RKO (cell line): Measurements from ENCODE around the gene UACA.
"Not testable (repeated sequence)": the region's sequence is repeated elsewhere in the genome, so short reads cannot be mapped to it uniquely, and the experiment has no call there.

Source experiments
- DNase-seq: peaks from one replicate; pipeline ENCODE4 v3.0.0-alpha.2; 2016; ENCODE audit warnings: low spot score

Gene UACA, protein sequence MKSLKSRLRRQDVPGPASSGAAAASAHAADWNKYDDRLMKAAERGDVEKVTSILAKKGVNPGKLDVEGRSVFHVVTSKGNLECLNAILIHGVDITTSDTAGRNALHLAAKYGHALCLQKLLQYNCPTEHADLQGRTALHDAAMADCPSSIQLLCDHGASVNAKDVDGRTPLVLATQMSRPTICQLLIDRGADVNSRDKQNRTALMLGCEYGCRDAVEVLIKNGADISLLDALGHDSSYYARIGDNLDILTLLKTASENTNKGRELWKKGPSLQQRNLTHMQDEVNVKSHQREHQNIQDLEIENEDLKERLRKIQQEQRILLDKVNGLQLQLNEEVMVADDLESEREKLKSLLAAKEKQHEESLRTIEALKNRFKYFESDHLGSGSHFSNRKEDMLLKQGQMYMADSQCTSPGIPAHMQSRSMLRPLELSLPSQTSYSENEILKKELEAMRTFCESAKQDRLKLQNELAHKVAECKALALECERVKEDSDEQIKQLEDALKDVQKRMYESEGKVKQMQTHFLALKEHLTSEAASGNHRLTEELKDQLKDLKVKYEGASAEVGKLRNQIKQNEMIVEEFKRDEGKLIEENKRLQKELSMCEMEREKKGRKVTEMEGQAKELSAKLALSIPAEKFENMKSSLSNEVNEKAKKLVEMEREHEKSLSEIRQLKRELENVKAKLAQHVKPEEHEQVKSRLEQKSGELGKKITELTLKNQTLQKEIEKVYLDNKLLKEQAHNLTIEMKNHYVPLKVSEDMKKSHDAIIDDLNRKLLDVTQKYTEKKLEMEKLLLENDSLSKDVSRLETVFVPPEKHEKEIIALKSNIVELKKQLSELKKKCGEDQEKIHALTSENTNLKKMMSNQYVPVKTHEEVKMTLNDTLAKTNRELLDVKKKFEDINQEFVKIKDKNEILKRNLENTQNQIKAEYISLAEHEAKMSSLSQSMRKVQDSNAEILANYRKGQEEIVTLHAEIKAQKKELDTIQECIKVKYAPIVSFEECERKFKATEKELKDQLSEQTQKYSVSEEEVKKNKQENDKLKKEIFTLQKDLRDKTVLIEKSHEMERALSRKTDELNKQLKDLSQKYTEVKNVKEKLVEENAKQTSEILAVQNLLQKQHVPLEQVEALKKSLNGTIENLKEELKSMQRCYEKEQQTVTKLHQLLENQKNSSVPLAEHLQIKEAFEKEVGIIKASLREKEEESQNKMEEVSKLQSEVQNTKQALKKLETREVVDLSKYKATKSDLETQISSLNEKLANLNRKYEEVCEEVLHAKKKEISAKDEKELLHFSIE (N-terminal part only)

DNA sequence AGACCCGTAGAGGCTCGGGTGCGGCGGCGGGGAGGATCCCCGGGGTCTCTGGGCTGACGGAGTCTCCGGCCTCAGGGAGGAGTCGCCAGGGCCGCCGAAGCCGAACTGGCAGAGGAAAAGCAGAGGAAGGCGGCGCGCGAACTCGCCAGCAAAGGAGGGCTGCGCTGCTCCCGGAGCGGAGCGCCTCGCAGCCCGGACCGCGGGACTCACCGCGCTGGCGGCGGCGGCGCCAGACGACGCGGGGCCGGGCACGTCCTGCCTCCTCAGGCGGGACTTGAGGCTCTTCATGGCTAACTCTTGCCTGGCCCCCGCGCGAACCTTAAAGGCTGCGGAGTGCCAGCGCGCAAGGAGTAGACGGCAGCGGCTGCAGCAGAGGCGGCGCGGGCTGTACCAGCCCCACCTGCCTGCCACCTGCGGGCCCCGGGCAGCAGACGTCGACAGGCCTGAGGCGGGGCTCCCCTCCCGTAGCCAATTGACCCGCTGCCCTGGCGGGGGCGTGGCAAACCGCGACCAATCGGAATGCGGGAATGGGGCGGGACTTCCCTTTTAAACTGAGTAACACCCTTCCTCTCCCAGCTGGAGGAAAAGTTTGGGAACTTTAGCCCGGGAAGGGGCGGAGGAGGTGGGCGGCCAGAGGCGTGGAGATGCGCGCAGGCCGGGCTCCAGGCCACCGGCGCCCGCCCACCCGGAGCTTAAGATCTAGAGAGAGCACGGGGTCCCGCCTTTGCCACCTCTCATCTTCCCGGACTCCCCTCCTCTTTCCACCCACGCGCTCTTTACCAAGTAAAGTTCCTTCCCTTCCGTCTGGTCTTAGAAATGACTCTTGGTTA lies at the start of gene UACA:
Gene UACA, minus strand, starts transcription at position 439 of the 830 bp plus-strand sequence. Its CDS starts 151 bp downstream, at position 288.
- peak; percentile 92 for DNase-seq

GRCh38 chr15:70812827-70813364 lies 49.5 kb upstream of the UACA start:
- no peak for DNase-seq

DNA sequence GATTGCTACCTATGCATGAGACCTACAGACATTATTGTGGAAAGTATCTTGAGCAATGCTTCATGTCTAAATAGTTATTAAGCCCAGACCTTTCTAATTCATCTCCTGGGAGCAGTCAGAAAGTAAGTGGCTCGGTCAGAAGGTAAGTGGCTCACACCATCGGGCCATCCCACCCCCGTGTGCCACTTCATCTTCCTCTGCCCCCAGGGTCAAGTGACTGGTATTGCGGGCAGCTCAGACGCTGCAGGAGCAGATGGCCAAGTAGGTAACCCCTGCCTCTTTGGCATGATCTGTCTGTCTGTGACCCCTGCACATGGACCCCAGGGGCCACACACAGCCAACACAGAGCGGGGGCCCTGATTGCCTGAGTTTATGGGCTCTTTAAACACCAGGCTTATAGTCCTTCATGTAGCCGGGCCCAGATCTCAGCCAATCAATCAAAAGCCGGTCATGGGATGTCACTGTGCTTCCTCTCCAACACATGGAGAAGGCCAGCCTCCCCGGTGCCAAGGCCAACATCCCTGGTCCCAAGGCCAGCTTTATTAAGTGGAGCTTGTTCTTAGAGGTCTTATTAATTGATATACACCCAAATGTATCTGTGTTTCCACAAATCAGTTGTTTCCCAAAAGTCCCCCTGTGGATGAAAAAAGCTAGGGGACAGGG lies 47.7 kb upstream of the UACA start:
- no peak for DNase-seq

- DNase-seq = no peak
Observed at GRCh38 chr15:70806992-70807712, 43.8 kb upstream of the UACA start.

DNA sequence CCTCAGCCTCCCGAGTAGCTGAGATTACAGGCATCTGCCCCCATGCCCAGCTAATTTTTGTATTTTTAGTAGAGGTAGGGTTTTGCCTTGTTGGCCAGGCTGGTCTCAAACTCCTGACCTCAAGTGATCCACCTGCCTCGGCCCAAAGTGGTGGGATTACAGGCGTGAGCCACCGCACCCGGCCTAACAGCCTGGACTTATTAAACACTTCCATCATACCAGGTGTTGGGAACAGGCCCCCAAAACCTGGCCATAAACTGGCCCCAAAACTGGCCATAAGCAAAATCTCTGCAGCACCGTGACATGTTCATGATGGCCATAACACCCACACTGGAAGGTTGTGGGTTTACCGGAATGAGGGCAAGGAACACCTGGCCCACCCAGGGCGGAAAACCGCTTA lies 41.0 kb upstream of the UACA start:
- DNase-seq = not testable (repeated sequence)

- no peak for DNase-seq
Observed at GRCh38 chr15:70802629-70803028, 39.3 kb upstream of the UACA start.

DNA sequence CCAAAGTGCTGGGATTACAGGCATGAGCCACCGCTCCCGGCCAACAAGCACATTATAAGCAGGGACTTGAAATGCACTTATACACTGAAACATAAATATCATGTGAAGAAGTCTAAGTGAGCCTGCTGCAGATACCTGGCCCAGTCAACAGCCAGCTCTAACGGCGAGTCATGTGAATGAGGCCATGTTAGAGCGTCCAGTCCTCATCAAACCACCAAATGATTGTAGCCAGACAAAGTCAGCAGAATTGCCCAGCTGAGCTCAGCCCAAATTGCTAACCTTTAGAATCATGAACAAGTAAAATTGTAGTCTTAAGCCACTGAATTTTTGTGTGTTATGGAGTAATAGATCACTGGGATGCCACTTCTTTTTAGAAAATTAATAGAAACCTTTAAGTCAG lies 37.8 kb upstream of the UACA start:
- DNase-seq = no peak

- DNase-seq = no peak
Observed at GRCh38 chr15:70799667-70800450, 36.5 kb upstream of the UACA start.

- no peak for DNase-seq
Observed at GRCh38 chr15:70797464-70797863, 34.1 kb upstream of the UACA start.

DNA sequence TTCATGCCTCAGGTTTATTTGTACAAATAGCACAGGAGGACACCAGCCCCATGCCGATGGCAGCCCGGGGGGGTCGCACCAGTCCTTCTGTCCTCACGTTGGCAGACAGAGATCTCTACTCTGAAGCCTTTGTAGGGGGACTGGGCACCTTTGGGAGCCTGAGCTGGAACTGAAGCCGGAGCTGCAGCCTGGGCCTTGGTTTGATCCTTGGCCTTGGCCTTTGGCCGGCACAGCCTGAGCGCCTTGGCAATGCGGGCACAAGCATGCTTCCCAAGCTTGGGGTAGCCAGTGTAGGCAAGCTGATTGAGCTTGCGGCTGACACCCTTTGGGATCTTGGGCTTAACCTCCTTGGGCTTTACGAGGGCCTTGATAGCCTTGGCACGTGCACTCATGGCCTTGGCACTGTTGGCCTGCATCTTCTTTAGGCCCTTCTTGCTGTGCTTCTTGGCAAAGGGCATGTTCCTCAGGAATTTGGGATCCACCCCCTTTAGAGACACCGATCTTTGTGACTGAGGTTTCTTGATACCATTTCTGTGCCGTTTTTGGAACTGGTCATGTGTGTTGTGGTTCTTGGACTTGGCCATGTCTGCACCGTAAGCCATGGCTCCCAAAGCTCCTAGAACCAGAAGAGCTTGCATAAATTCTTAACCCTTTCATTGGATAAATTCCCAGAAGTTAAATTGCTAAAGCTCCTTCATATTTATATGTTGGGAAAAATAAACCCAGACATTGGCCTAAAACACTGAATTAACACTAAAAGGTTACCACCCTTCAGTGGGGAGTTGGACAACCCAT lies 33.4 kb upstream of the UACA start:
- DNase-seq = no peak

DNA sequence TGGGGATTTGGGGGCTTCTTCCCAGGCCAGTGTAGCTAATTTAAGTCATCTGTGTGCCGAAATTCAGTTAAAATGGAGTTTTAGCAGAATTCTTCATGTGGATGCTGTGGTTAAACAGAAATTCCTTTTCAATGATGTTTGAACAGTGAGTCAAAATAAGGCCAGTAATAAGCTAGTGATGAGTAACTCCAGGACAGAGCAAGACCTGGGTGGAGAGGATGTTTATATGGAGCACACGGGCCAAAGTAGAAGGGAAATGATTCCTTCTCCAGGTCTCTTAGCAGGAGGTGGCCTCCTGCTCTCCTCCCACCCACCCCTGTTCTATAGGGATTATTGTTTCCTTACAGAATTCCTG lies 31.9 kb upstream of the UACA start:
- peak; percentile 94 for DNase-seq

GRCh38 chr15:70794596-70795310 lies 31.4 kb upstream of the UACA start:
- no peak for DNase-seq

- no peak for DNase-seq
Observed at GRCh38 chr15:70793694-70794093, 30.3 kb upstream of the UACA start.

GRCh38 chr15:70792171-70792573 lies 28.8 kb upstream of the UACA start:
- DNase-seq = peak; percentile 79

DNA sequence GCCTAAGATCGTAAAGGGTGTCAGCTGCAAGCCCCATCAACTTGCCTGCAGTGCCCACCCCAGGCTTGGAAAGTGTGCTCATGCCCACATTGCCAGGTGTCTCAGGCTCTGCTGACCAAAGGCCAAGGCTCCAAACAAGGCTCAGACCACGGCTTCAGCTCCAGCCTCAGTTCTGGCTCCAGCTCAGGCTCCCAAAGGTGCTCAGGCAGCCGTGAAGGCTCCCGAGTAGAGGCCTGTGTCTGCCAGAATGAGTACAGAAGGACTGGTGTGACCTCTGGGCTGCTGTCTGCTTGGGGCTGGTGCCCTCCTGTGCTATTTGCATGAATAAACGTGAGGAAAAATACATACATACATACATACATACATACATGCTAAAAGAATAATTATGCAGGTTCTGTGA lies 27.9 kb upstream of the UACA start:
- DNase-seq = no peak

DNA sequence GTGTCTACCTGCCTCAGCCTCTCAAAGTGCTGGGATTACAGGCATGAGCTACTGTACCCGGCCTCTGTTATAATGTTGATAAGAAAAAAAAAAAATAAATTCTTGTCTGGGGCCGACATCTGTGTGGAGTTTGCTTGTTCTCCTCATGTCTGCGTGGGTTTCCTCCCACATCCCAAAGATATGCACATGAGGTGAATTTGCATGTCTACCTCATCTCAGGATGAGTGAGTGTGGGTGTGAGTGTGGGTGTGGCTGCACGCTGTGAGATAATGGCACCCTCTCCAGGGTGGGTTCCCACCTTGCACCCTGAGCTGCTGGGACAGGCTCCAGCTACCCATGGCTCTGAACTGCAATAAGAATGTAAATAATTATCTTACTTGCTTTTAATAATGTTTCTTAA lies 25.9 kb upstream of the UACA start:
- DNase-seq = no peak
